ENCODE data around the gene ADCK1.

Gene ADCK1

GRCh38 chr14:77868552-77869285 lies 68.8 kb downstream of the ADCK1 start:
- H3K27ac ChIP-seq (ENCODE audit: low read length) = no peak overlapping the region
- H3K4me1 ChIP-seq (ENCODE audit: control insufficient read depth in 1 of 2, insufficient read depth in 2 of 2, low read length in 2 of 2) = no peaks in the 10 kb centered on the region
- no peaks in the 10 kb centered on the region for H3K27me3 ChIP-seq (ENCODE audit: low read depth, low read length)
- H3K4me3 ChIP-seq (ENCODE audit: low read depth in 1 of 2, low read length in 2 of 2) = no peak overlapping the region
- H3K9me3 ChIP-seq (ENCODE audit: control insufficient read depth in 1 of 2, low read length in 2 of 2) = no peaks in the 10 kb centered on the region
- H3K36me3 ChIP-seq (ENCODE audit: control insufficient read depth in 1 of 2, insufficient read depth in 2 of 2, low read length in 2 of 2) = peaks cover 0 to 4% of the 10 kb centered on the region in 2 donors

- peaks cover 0 to 4% of the 10 kb centered on the region in 2 donors for H3K36me3 ChIP-seq (ENCODE audit: control insufficient read depth in 1 of 2, insufficient read depth in 2 of 2, low read length in 2 of 2)
- H3K4me1 ChIP-seq (ENCODE audit: control insufficient read depth in 1 of 2, insufficient read depth in 2 of 2, low read length in 2 of 2) = no peaks in the 10 kb centered on the region
- no peak overlapping the region for H3K27ac ChIP-seq (ENCODE audit: low read length)
- H3K27me3 ChIP-seq (ENCODE audit: low read depth, low read length) = no peaks in the 10 kb centered on the region
- no peaks in the 10 kb centered on the region for H3K9me3 ChIP-seq (ENCODE audit: control insufficient read depth in 1 of 2, low read length in 2 of 2)
- H3K4me3 ChIP-seq (ENCODE audit: low read depth in 1 of 2, low read length in 2 of 2) = no peak overlapping the region
These were observed 69.4 kb downstream of the ADCK1 start for GRCh38 chr14:77869340-77869739.

- H3K27ac ChIP-seq (ENCODE audit: low read length) = no peak overlapping the region
- H3K9me3 ChIP-seq (ENCODE audit: control insufficient read depth in 1 of 2, low read length in 2 of 2) = peaks cover 0 to 2% of the 10 kb centered on the region in 2 donors
- H3K4me3 ChIP-seq (ENCODE audit: low read depth in 1 of 2, low read length in 2 of 2) = no peak overlapping the region
These were observed 70.7 kb downstream of the ADCK1 start for GRCh38 chr14:77870646-77871045.

GRCh38 chr14:77872152-77872551 lies 72.2 kb downstream of the ADCK1 start:
- H3K9me3 ChIP-seq (ENCODE audit: control insufficient read depth in 1 of 2, low read length in 2 of 2) = peaks cover 0 to 7% of the 10 kb centered on the region in 2 donors

More at GRCh38 chr14:77870646-77871045, 70.7 kb downstream of the ADCK1 start:
- peaks cover 0 to 8% of the 10 kb centered on the region in 2 donors for H3K36me3 ChIP-seq (ENCODE audit: control insufficient read depth in 1 of 2, insufficient read depth in 2 of 2, low read length in 2 of 2)
- H3K4me1 ChIP-seq (ENCODE audit: control insufficient read depth in 1 of 2, insufficient read depth in 2 of 2, low read length in 2 of 2) = no peaks in the 10 kb centered on the region
- H3K27me3 ChIP-seq (ENCODE audit: low read depth, low read length) = no peaks in the 10 kb centered on the region

GRCh38 chr14:77872983-77873382 lies 73.1 kb downstream of the ADCK1 start:
- Histone ChIP-seq H3K4me1 (ENCODE audit: control insufficient read depth in 1 of 2, insufficient read depth in 2 of 2, low read length in 2 of 2) (no peaks in the 10 kb centered on the region), H3K27ac (ENCODE audit: low read length) (no peak overlapping the region), H3K27me3 (ENCODE audit: low read depth, low read length) (no peaks in the 10 kb centered on the region), H3K4me3 (ENCODE audit: low read depth in 1 of 2, low read length in 2 of 2) (no peak overlapping the region), H3K9me3 (ENCODE audit: control insufficient read depth in 1 of 2, low read length in 2 of 2) (peaks cover 0 to 7% of the 10 kb centered on the region in 2 donors), H3K36me3 (ENCODE audit: control insufficient read depth in 1 of 2, insufficient read depth in 2 of 2, low read length in 2 of 2) (peaks cover 0 to 18% of the 10 kb centered on the region in 2 donors)

More at GRCh38 chr14:77872152-77872551, 72.2 kb downstream of the ADCK1 start:
- Histone ChIP-seq H3K4me3 (ENCODE audit: low read depth in 1 of 2, low read length in 2 of 2) (no peak overlapping the region), H3K27me3 (ENCODE audit: low read depth, low read length) (no peaks in the 10 kb centered on the region), H3K36me3 (ENCODE audit: control insufficient read depth in 1 of 2, insufficient read depth in 2 of 2, low read length in 2 of 2) (peaks cover 0 to 18% of the 10 kb centered on the region in 2 donors), H3K27ac (ENCODE audit: low read length) (no peak overlapping the region), H3K4me1 (ENCODE audit: control insufficient read depth in 1 of 2, insufficient read depth in 2 of 2, low read length in 2 of 2) (no peaks in the 10 kb centered on the region)

- H3K36me3 ChIP-seq (ENCODE audit: control insufficient read depth in 1 of 2, insufficient read depth in 2 of 2, low read length in 2 of 2) = peaks cover 0 to 14% of the 10 kb centered on the region in 2 donors
- H3K4me3 ChIP-seq (ENCODE audit: low read depth in 1 of 2, low read length in 2 of 2) = no peak overlapping the region
- no peak overlapping the region for H3K27ac ChIP-seq (ENCODE audit: low read length)
- no peaks in the 10 kb centered on the region for H3K27me3 ChIP-seq (ENCODE audit: low read depth, low read length)
- no peaks in the 10 kb centered on the region for H3K4me1 ChIP-seq (ENCODE audit: control insufficient read depth in 1 of 2, insufficient read depth in 2 of 2, low read length in 2 of 2)
- peaks cover 0 to 7% of the 10 kb centered on the region in 2 donors for H3K9me3 ChIP-seq (ENCODE audit: control insufficient read depth in 1 of 2, low read length in 2 of 2)
These were observed 78.9 kb downstream of the ADCK1 start for GRCh38 chr14:77878783-77879182.

GRCh38 chr14:77880056-77880455 lies 80.1 kb downstream of the ADCK1 start:
- Histone ChIP-seq H3K36me3 (ENCODE audit: control insufficient read depth in 1 of 2, insufficient read depth in 2 of 2, low read length in 2 of 2) (peaks cover 0 to 14% of the 10 kb centered on the region in 2 donors), H3K4me1 (ENCODE audit: control insufficient read depth in 1 of 2, insufficient read depth in 2 of 2, low read length in 2 of 2) (no peaks in the 10 kb centered on the region), H3K9me3 (ENCODE audit: control insufficient read depth in 1 of 2, low read length in 2 of 2) (peaks cover 0 to 7% of the 10 kb centered on the region in 2 donors), H3K27me3 (ENCODE audit: low read depth, low read length) (no peaks in the 10 kb centered on the region), H3K4me3 (ENCODE audit: low read depth in 1 of 2, low read length in 2 of 2) (no peak overlapping the region), H3K27ac (ENCODE audit: low read length) (no peak overlapping the region)

- Histone ChIP-seq H3K4me1 (ENCODE audit: control insufficient read depth in 1 of 2, insufficient read depth in 2 of 2, low read length in 2 of 2) (no peaks in the 10 kb centered on the region), H3K27ac (ENCODE audit: low read length) (no peak overlapping the region), H3K36me3 (ENCODE audit: control insufficient read depth in 1 of 2, insufficient read depth in 2 of 2, low read length in 2 of 2) (peaks cover 0 to 2% of the 10 kb centered on the region in 2 donors), H3K4me3 (ENCODE audit: low read depth in 1 of 2, low read length in 2 of 2) (no peak overlapping the region), H3K9me3 (ENCODE audit: control insufficient read depth in 1 of 2, low read length in 2 of 2) (no peaks in the 10 kb centered on the region), H3K27me3 (ENCODE audit: low read depth, low read length) (no peaks in the 10 kb centered on the region)
These were observed 82.2 kb downstream of the ADCK1 start for GRCh38 chr14:77882098-77882497.

- H3K36me3 ChIP-seq (ENCODE audit: control insufficient read depth in 1 of 2, insufficient read depth in 2 of 2, low read length in 2 of 2) = peaks cover 0 to 7% of the 10 kb centered on the region in 2 donors
- H3K9me3 ChIP-seq (ENCODE audit: control insufficient read depth in 1 of 2, low read length in 2 of 2) = no peaks in the 10 kb centered on the region
- H3K27me3 ChIP-seq (ENCODE audit: low read depth, low read length) = no peaks in the 10 kb centered on the region
- no peaks in the 10 kb centered on the region for H3K4me1 ChIP-seq (ENCODE audit: control insufficient read depth in 1 of 2, insufficient read depth in 2 of 2, low read length in 2 of 2)
- H3K27ac ChIP-seq (ENCODE audit: low read length) = no peak overlapping the region
- no peak overlapping the region for H3K4me3 ChIP-seq (ENCODE audit: low read depth in 1 of 2, low read length in 2 of 2)
These were observed 82.7 kb downstream of the ADCK1 start for GRCh38 chr14:77882636-77883035.

- peaks cover 0 to 14% of the 10 kb centered on the region in 2 donors for H3K36me3 ChIP-seq (ENCODE audit: control insufficient read depth in 1 of 2, insufficient read depth in 2 of 2, low read length in 2 of 2)
- no peaks in the 10 kb centered on the region for H3K4me1 ChIP-seq (ENCODE audit: control insufficient read depth in 1 of 2, insufficient read depth in 2 of 2, low read length in 2 of 2)
- no peak overlapping the region for H3K27ac ChIP-seq (ENCODE audit: low read length)
- H3K9me3 ChIP-seq (ENCODE audit: control insufficient read depth in 1 of 2, low read length in 2 of 2) = no peaks in the 10 kb centered on the region
- no peak overlapping the region for H3K4me3 ChIP-seq (ENCODE audit: low read depth in 1 of 2, low read length in 2 of 2)
- no peaks in the 10 kb centered on the region for H3K27me3 ChIP-seq (ENCODE audit: low read depth, low read length)
These were observed 83.4 kb downstream of the ADCK1 start for GRCh38 chr14:77883131-77883846.

GRCh38 chr14:77883847-77884238 lies 83.9 kb downstream of the ADCK1 start:
- Histone ChIP-seq H3K36me3 (ENCODE audit: control insufficient read depth in 1 of 2, insufficient read depth in 2 of 2, low read length in 2 of 2) (peaks cover 0 to 18% of the 10 kb centered on the region in 2 donors), H3K27me3 (ENCODE audit: low read depth, low read length) (no peaks in the 10 kb centered on the region), H3K27ac (ENCODE audit: low read length) (no peak overlapping the region), H3K9me3 (ENCODE audit: control insufficient read depth in 1 of 2, low read length in 2 of 2) (no peaks in the 10 kb centered on the region), H3K4me3 (ENCODE audit: low read depth in 1 of 2, low read length in 2 of 2) (no peak overlapping the region), H3K4me1 (ENCODE audit: control insufficient read depth in 1 of 2, insufficient read depth in 2 of 2, low read length in 2 of 2) (no peaks in the 10 kb centered on the region)
